Measurements from ENCODE around the gene STK38.

STK38 gene

GRCh38 chr6:36539814-36540568 is 7.3 kb downstream of the STK38 start:
- no peak for ATAC-seq (ENCODE audit: low read depth)
- DNase-seq (ENCODE audit: low spot score), result no peak
- TF ChIP-seq CTCF (IDR thresholded peaks at IDR 0.05; ENCODE audit: poor library complexity, severe bottlenecking), result no peak
- no peak overlapping the region for H3K4me3 ChIP-seq (ENCODE audit: severe bottlenecking)
- H3K27me3 ChIP-seq (ENCODE audit: insufficient read depth, poor library complexity, severe bottlenecking), result no peaks in the 10 kb centered on the region
- peaks cover 70% of the 10 kb centered on the region for H3K36me3 ChIP-seq (ENCODE audit: low read depth)
- H3K9me3 ChIP-seq (ENCODE audit: severe bottlenecking), result no peaks in the 10 kb centered on the region
- H3K27ac ChIP-seq (ENCODE audit: poor library complexity, severe bottlenecking), result no peak overlapping the region
- H3K4me1 ChIP-seq (ENCODE audit: insufficient read depth, poor library complexity, severe bottlenecking), result peaks cover 5% of the 10 kb centered on the region

DNA sequence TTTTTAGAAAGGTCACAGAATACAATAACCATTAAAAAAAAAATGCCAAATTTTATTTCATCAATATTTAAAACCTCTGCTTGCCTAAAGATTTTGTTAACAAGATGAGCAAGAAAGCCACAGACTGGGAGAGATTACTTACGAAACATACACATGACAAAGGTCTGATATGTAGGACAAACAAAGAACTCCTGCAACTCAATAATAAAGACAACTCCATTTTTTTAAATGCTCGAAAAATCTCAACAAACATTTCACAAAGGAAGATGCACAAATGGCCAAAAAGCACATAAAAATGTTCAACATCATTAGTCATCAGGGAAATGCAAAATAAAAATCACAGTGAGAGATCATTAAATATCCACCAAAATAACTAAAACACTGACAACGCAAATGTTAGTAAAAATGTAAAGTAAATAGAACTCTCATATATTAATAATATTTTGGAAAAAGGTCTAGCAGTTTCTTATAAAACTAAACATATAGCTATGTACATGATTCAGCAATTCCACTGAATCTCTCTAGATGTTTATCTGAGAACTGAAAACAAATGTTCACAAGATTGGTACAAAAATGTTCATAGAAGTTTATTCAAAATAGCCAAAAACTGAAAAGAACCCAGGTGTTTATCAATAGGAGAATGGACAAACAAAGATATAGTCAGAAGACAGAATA is 10.3 kb downstream of the STK38 start:
- Histone ChIP-seq H3K4me1 (ENCODE audit: insufficient read depth, poor library complexity, severe bottlenecking) (no peaks in the 10 kb centered on the region), H3K9me3 (ENCODE audit: severe bottlenecking) (no peaks in the 10 kb centered on the region), H3K4me3 (ENCODE audit: severe bottlenecking) (no peak overlapping the region), H3K27ac (ENCODE audit: poor library complexity, severe bottlenecking) (no peak overlapping the region), H3K36me3 (ENCODE audit: low read depth) (peaks cover 62% of the 10 kb centered on the region), H3K27me3 (ENCODE audit: insufficient read depth, poor library complexity, severe bottlenecking) (no peaks in the 10 kb centered on the region)
- TF ChIP-seq CTCF (IDR thresholded peaks at IDR 0.05; ENCODE audit: poor library complexity, severe bottlenecking), result no peak
- DNase-seq (ENCODE audit: low spot score), result no peak
- ATAC-seq (ENCODE audit: low read depth), result no peak

GRCh38 chr6:36533321-36533720 is 14.0 kb downstream of the STK38 start:
- DNase-seq (ENCODE audit: low spot score), result no peak
- no peaks in the 10 kb centered on the region for H3K4me1 ChIP-seq (ENCODE audit: insufficient read depth, poor library complexity, severe bottlenecking)
- H3K36me3 ChIP-seq (ENCODE audit: low read depth), result peaks cover 36% of the 10 kb centered on the region
- H3K4me3 ChIP-seq (ENCODE audit: severe bottlenecking), result no peak overlapping the region
- H3K27ac ChIP-seq (ENCODE audit: poor library complexity, severe bottlenecking), result no peak overlapping the region
- H3K27me3 ChIP-seq (ENCODE audit: insufficient read depth, poor library complexity, severe bottlenecking), result no peaks in the 10 kb centered on the region
- no peak for ATAC-seq (ENCODE audit: low read depth)
- H3K9me3 ChIP-seq (ENCODE audit: severe bottlenecking), result no peaks in the 10 kb centered on the region
- no peak for TF ChIP-seq CTCF (IDR thresholded peaks at IDR 0.05; ENCODE audit: poor library complexity, severe bottlenecking)

DNA sequence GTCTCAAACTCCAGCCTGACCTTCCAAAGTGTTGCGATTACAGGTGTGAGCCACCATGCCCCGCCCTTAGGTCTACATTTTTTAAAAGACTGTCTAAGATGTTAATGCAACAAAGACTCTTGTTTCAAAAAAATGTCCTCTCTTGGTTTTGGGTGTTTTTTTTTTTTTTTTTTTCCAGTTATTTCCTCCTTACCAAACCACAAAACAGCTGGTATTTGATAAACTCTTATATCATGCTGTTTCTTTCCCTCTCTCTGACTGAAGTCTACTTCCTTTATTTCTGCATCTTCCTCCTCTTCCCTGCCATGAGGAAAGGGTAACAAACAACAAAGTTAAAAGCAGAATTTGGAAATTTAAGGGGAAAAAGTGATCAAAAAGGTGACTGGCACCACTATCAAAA is 21.2 kb downstream of the STK38 start:
- Histone ChIP-seq H3K36me3 (ENCODE audit: low read depth) (peaks cover 43% of the 10 kb centered on the region), H3K4me3 (ENCODE audit: severe bottlenecking) (no peak overlapping the region), H3K4me1 (ENCODE audit: insufficient read depth, poor library complexity, severe bottlenecking) (peaks cover 6% of the 10 kb centered on the region), H3K27ac (ENCODE audit: poor library complexity, severe bottlenecking) (no peak overlapping the region), H3K27me3 (ENCODE audit: insufficient read depth, poor library complexity, severe bottlenecking) (no peaks in the 10 kb centered on the region), H3K9me3 (ENCODE audit: severe bottlenecking) (no peaks in the 10 kb centered on the region)
- ATAC-seq (ENCODE audit: low read depth) (no peak), DNase-seq (ENCODE audit: low spot score) (no peak)
- TF ChIP-seq CTCF (IDR thresholded peaks at IDR 0.05; ENCODE audit: poor library complexity, severe bottlenecking), result no peak

DNA sequence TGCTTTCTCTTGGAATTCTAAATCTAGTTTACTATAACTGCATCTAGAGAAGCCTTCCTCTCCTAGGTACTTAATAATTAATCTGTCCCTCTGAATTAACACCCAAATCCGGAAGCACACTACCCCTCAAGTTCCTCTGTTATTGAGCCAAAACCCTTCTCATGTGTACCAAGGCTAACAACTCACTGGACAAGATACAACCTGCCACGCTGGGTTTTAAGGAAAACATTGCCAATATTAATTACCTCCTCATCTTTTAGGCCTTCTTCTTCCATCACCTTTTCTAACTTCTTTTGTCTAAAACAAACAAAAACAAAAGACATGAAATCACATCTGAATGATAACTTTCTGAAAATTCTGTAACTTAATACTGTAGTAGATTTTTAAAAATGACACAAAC is 21.9 kb downstream of the STK38 start:
- Histone ChIP-seq H3K27me3 (ENCODE audit: insufficient read depth, poor library complexity, severe bottlenecking) (no peaks in the 10 kb centered on the region), H3K27ac (ENCODE audit: poor library complexity, severe bottlenecking) (no peak overlapping the region), H3K4me3 (ENCODE audit: severe bottlenecking) (no peak overlapping the region), H3K9me3 (ENCODE audit: severe bottlenecking) (no peaks in the 10 kb centered on the region), H3K4me1 (ENCODE audit: insufficient read depth, poor library complexity, severe bottlenecking) (peaks cover 6% of the 10 kb centered on the region), H3K36me3 (ENCODE audit: low read depth) (peaks cover 47% of the 10 kb centered on the region)
- ATAC-seq (ENCODE audit: low read depth) (no peak), DNase-seq (ENCODE audit: low spot score) (no peak)
- no peak for TF ChIP-seq CTCF (IDR thresholded peaks at IDR 0.05; ENCODE audit: poor library complexity, severe bottlenecking)

Data from RWPE2 (cell line).